HUES64 (cell line): ENCODE results near the gene RPL18A.

Experiments
- H3K27ac ChIP-seq: 2 replicates; pipeline ENCODE4 v1.7.0; 2013; ENCODE audit warnings: low read depth, low read length, inconsistent platforms
- H3K27me3 ChIP-seq: 2 replicates; pipeline ENCODE4 v1.6.1; 2013; ENCODE audit warnings: mild to moderate bottlenecking, low read length; ENCODE audit not compliant: insufficient read depth
- H3K36me3 ChIP-seq: 2 replicates; pipeline ENCODE4 v1.6.1; 2013; ENCODE audit warnings: mild to moderate bottlenecking, low read length; ENCODE audit not compliant: insufficient read depth
- H3K4me1 ChIP-seq: 2 replicates; pipeline ENCODE4 v1.6.1; 2013; ENCODE audit warnings: mild to moderate bottlenecking, low read length, moderate library complexity; ENCODE audit not compliant: insufficient read depth
- H3K4me3 ChIP-seq: 2 replicates; pipeline ENCODE4 v1.5.1; 2013; ENCODE audit warnings: mild to moderate bottlenecking, low read length, moderate library complexity
- H3K9ac ChIP-seq: 2 replicates; pipeline ENCODE4 v1.6.1; 2013; ENCODE audit warnings: mild to moderate bottlenecking, low read depth, low read length
- H3K9me3 ChIP-seq: 2 replicates; pipeline ENCODE4 v1.6.1; 2013; ENCODE audit warnings: low read depth, low read length; ENCODE audit not compliant: insufficient read depth
- WGBS: fragments of 150-250, 120-280 bp; methylation state at CpG from one replicate; pipeline ENCODE4 v1.1.7; 2013; ENCODE audit warnings: missing lambda C conversion rate; 5-methylcytosine and 5-hydroxymethylcytosine counted together

RPL18A gene

DNA sequence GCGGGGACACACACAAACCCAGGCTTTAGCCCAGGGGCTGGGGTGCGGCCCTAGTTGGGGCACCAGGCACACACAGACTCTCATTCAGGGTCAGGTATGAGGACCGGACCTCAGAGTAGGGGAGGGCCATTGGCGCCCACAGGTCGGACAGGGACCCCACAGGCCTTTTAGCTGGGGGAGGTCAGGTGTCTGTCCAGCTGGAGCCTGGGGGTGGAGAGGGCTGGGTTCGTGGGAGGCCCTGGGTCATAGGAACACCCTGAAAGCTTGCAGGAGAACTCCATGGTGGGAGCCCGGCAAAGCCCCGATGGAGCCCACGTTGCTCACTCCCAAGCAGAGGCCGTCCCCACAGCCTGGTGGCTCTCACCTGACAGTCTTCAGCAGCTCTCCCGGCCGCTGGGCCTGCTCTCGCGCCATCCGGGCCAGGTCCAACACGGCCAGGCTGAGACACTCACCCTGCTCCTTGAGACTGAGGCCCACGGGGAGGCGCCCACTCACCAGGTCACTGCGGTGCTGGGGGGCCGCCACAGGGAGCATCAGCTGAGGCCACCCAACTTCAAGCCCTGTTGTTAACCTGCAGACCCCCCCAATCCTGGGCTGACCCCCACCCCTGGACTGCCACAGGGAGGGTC lies 16.9 kb upstream of the RPL18A start:
- no peaks in the 10 kb centered on the region for H3K9me3 ChIP-seq
- no peaks in the 10 kb centered on the region for H3K36me3 ChIP-seq
- H3K27me3 ChIP-seq = peaks cover 20% of the 10 kb centered on the region
- peak overlapping the region; percentile 74 for H3K9ac ChIP-seq
- WGBS = 72% methylated on average over 20 of the region's 20 CpGs
- H3K4me3 ChIP-seq = peak overlapping the region; percentile 60
- H3K4me1 ChIP-seq = 0 out of 2 replicates have a peak, but pooled peaks cover 2% of the 10 kb centered on the region
- no peak overlapping the region for H3K27ac ChIP-seq

DNA sequence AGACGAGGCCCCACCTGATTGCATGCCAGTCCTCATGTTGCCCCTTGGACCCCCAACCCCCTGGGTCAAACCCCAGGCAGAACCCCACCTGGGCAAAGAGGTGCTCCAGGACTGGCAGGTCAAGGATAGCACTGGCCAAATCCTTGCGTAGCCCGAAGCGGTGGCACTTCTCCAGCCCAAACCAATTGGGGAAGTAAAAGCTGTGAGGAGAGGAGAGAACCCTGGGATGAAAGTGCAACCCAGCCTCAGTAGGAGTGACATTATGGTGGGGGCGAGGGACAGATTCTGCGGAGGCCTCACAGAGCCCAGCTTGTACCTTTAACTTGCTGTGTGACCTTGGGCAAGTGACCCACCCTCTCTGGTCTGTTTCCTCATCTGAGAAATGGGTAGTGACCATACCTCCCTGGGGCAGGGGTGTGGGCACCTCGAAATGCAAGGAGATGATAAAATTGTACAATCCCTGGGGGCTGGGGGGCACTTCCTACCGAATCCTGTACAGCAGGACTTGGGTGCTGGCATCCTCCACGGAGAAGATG lies 16.4 kb upstream of the RPL18A start:
- H3K9me3 ChIP-seq = no peaks in the 10 kb centered on the region
- peaks cover 26% of the 10 kb centered on the region for H3K27me3 ChIP-seq
- H3K4me1 ChIP-seq = 0 out of 2 replicates have a peak, but pooled peaks cover 2% of the 10 kb centered on the region
- WGBS = 91% methylated on average over 9 of the region's 9 CpGs
- no peaks in the 10 kb centered on the region for H3K36me3 ChIP-seq
- no peak overlapping the region for H3K4me3 ChIP-seq
- no peak overlapping the region for H3K27ac ChIP-seq
- H3K9ac ChIP-seq = no peak overlapping the region

DNA sequence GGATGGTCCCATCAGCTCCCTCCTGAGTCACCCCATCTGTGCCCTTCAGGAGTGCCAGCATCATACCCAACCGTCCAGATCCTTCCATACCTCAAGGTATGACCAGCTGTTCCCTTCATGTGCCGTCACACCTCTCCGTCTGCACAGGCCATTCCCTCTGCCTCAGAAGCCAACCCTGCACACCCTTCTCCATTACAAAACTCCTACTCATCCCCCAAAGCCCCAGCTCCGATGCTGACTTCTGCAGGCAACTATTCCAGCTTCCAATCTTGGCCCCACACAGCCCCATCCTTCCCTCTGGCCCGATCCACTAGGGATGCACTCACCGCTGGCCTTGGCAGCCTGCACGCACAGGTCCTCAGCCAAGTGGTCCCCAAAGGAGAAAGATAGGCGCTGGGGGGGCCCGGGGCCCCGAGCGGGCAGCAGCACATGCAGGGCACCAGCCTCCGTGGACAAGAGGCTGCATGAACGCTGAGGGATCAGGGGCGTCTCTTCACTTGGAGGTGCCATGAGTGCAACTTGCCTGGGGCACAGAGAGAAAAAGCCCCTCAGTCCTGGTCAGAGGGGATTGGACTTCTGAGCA lies 15.7 kb upstream of the RPL18A start:
- H3K9me3 ChIP-seq = no peaks in the 10 kb centered on the region
- H3K36me3 ChIP-seq = no peaks in the 10 kb centered on the region
- 0 out of 2 replicates have a peak, but pooled peaks cover 2% of the 10 kb centered on the region for H3K4me1 ChIP-seq
- H3K27ac ChIP-seq = no peak overlapping the region
- no peak overlapping the region for H3K4me3 ChIP-seq
- peaks cover 26% of the 10 kb centered on the region for H3K27me3 ChIP-seq
- H3K9ac ChIP-seq = no peak overlapping the region
- 84% methylated on average over 14 of the region's 14 CpGs for WGBS

DNA sequence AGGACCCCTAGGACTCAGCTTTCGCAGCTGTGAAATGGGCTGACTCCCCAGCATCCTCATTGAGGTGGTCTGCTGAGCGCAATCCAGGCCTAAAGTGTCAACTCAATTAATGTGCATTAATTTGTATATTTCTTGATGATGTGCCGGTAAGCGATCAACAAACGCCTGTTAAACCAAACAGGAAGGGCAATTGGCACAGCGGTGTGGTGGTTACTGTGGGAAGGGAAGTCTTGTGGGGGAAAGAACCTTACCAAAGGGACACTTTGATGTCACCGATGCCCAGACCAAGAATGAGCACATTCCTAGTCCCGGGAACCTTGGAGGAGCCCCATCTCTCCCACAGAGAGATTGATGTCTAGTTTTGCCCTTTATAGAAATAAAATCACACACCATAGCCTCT lies 13.6 kb upstream of the RPL18A start:
- no peak overlapping the region for H3K4me3 ChIP-seq
- H3K36me3 ChIP-seq = no peaks in the 10 kb centered on the region
- no peak overlapping the region for H3K9ac ChIP-seq
- H3K9me3 ChIP-seq = no peaks in the 10 kb centered on the region
- H3K27me3 ChIP-seq = peaks cover 19% of the 10 kb centered on the region
- H3K27ac ChIP-seq = no peak overlapping the region
- 92% methylated on average over 8 of the region's 8 CpGs for WGBS
- 0 out of 2 replicates have a peak, but pooled peaks cover 2% of the 10 kb centered on the region for H3K4me1 ChIP-seq

DNA sequence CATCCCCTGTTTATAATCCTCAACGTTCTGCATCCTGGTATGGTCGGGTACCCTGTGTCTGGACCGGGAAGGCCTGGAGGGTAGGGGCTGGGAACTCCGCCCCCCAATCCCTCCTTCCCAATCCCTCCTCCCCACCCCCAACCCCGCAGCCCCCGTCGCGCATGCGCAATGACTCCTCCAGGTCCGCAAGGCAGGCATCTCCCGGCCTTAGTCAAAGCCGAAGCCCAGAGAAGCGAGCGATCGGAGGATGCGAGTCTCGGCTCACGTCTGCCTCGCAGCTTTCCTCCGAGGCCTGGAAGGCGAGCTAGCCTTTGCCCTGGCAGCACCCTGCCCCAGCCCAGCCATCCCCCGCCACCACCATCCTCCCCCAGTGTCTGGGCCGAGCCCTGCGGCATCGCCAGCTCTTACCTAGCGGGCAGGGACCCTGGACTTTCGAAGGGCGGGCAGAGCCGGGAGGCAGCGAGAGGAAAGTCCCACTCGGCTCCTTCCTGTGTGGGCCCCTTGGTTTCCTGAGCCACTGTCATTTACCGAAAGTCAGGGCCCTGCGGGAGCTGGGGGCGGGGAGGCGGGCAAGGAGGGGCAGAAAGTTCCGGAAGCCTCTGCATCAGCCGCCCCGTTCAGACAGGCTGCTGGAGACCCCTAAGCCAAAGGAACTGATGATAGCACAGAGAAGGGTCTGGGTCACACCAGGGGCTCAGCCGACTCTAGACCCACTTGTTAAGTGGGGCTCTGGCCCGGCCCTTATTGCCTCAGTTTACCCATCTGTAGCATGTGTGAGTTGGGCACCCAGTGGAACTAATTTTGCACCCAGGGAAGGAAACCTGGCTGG lies 12.0 kb upstream of the RPL18A start, which contains the start of gene JAK3:
TSS of gene JAK3 (minus strand) at position 445 of the 829 bp plus-strand sequence. CDS start 3,565 bp downstream, outside the sequence.
- Histone ChIP-seq H3K27me3 (peaks cover 12% of the 10 kb centered on the region), H3K4me1 (0 out of 2 replicates have a peak, but pooled peaks cover 2% of the 10 kb centered on the region), H3K36me3 (no peaks in the 10 kb centered on the region), H3K9ac (no peak within 1 kb of the TSS), H3K27ac (no peak within 1 kb of the TSS), H3K4me3 (peak within 1 kb of the TSS; percentile 41), H3K9me3 (no peaks in the 10 kb centered on the region)
- 13% methylated on average over 37 of the region's 40 CpGs for WGBS

DNA sequence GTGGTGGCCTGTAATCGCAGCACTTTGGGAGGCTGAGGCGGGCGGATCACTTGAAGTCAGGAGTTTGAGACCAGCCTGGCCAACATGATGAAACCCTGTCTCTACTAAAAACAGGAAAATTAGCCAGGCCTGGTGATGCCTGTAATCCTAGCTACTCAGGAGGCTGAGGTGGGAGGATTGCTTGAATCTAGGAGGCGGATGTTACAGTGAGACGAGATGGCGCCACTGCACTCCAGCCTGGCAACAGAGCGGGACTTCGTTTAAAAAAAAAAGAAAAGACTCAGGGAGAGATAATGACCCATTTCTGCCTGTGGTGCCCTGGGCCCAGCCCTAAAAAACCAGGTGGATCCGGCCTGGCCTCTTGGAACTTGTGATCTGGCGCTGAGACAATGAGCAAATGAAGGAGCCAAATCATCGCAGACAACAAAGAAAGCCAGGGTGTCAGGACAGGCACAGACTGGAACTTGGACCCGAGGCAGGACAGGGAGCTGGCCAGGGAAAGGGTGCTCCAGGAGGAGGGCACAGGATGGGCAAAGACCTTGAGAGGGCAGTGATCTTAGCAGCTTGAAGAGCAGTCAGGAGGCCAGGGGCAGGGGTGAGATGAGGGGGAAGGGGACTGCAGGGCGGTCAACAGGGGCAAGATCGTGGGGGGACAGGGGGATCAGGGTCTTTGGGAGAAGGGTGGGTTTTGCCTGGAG lies 11.0 kb upstream of the RPL18A start:
- no peak overlapping the region for H3K27ac ChIP-seq
- H3K4me3 ChIP-seq = no peak overlapping the region
- H3K36me3 ChIP-seq = no peaks in the 10 kb centered on the region
- H3K9ac ChIP-seq = no peak overlapping the region
- peaks cover 6% of the 10 kb centered on the region for H3K27me3 ChIP-seq
- no peaks in the 10 kb centered on the region for H3K9me3 ChIP-seq
- WGBS = 88% methylated on average over 14 of the region's 14 CpGs
- 0 out of 2 replicates have a peak, but pooled peaks cover 2% of the 10 kb centered on the region for H3K4me1 ChIP-seq

DNA sequence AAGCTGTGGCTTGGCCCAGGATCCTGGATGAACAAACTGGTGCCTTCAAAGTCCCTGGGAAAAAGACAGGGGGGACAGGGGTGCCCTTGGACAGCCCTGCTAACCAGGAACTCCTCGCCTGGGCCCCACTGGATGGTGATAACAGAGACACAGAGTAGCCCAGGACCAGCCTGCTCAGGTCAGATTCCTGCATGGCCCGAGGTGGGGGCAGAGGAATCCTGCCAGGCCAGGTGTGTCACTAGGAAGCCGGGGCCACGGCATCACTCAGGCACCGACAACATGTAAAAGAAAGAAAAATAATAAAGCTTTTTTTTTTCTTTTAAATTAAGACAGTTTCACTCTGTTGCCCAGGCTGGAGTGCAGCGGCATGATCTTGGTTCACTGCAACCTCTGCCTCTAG lies 5.6 kb upstream of the RPL18A start:
- Histone ChIP-seq H3K9ac (no peak overlapping the region), H3K27ac (no peak overlapping the region), H3K27me3 (peaks cover 3% of the 10 kb centered on the region; the same call in 1 of the 2 replicates), H3K36me3 (no peaks in the 10 kb centered on the region), H3K4me1 (peaks cover 1% of the 10 kb centered on the region; the same call in 1 of the 2 replicates), H3K4me3 (no peak overlapping the region), H3K9me3 (no peaks in the 10 kb centered on the region)
- 95% methylated on average over 5 of the region's 6 CpGs for WGBS

DNA sequence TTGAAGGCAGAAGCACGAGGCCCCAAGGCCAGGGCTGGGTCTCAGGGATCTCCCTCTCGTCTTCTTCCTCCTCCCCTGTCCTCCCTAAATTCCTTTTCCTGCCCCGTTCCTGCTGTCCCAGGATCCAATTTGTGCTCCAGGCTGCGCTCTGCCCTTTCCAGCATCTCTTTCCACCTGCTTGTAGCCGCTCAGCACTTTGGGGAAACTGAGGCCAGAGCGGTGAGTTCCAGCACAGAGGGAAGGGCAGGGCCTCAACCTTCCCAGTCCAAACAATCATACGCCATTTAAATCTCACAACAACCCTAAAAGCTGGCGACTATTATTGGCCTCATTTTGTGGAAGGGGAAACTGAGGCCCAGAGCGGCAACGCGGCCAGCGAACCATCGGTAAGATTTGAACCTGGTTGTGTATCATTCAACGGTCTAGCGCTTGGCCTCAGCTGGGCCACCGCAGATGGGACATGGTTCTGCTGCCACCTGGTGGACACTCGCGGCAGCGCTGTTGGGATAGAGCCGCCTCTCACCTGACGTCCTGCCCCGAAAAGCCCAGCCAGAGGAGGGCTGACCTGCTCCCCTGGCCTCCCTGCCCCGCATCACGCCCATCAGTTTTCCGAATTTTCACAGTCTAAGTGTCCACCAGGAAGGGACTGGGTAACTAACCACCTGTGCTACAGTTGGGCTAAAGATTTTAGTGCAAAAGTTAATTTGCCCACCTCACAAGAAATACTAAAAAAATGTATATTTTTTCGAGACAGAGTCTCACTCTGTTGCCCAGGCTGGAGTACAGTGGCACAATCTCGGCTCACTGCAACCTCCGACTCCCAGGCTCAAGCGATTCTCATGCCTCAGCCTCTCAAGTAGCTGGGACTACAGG lies 4.2 kb upstream of the RPL18A start:
- Histone ChIP-seq H3K9me3 (no peaks in the 10 kb centered on the region), H3K27ac (no peak overlapping the region), H3K4me1 (peaks cover 2% of the 10 kb centered on the region; the same call in 1 of the 2 replicates), H3K36me3 (peaks cover 5% of the 10 kb centered on the region), H3K4me3 (no peak overlapping the region), H3K27me3 (peaks cover 3% of the 10 kb centered on the region; the same call in 1 of the 2 replicates), H3K9ac (no peak overlapping the region)
- 24% methylated on average over 29 of the region's 29 CpGs for WGBS

DNA sequence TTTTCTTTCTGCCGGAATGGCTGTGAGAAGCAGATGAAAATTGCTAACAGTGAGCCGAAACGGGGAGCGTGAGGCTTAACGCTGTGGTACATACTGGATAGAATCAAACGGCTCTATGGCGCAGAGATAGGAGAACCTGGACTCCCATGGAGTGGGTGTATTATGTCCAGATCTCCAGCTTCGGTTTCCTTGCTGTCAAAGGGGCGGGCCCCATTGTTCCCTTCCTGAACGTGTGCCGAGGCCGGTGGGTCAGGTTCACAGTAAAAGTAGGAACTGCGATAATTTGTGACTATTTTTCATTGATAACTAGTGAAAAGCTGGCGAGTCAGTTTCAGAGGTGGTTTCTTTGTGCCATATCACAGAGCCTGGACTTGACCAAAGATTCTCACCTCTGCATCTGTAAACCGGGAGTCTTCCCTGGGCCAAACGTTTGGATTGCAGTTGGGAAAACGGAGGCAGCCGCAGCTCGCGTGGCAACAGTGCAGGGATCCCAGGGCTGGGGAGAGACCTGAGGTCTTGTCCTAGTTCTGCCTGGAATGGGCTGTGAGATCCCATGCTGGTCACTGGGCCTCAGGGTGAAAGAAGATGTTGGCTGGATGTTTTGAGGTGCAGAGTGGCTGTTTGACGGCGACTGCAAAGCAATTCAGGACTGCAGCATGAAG lies 752 bp downstream of the RPL18A start:
- Histone ChIP-seq H3K27ac (peak overlapping the region; percentile 92), H3K27me3 (no peaks in the 10 kb centered on the region), H3K4me3 (peak overlapping the region; percentile 100), H3K9me3 (no peaks in the 10 kb centered on the region), H3K36me3 (peaks cover 53% of the 10 kb centered on the region), H3K4me1 (peaks cover 7% of the 10 kb centered on the region), H3K9ac (peak overlapping the region; percentile 100)
- 2% methylated on average over 22 of the region's 22 CpGs for WGBS
